ENCODE measurements around the gene SBDS.

SBDS gene

GRCh38 chr7:66937940-66938339 lies 57.4 kb downstream of the SBDS start:
- DNase-seq (ENCODE audit: low spot score) = no peak

Data from AG08395 (cell line).